GM20431 (cell line): Measurements from ENCODE around the gene RTEL1.

ENCODE experiments used
- in situ Hi-C: fragments of 300-500 bp; cut with MseI, MboI; formaldehyde crosslinking; loops from one replicate; pipeline ENCODE4 v1.15.0; 2020; ENCODE audit warnings: low sequenced_read_pairs; ENCODE audit not compliant: unreplicated experiment

The RTEL1 gene

DNA sequence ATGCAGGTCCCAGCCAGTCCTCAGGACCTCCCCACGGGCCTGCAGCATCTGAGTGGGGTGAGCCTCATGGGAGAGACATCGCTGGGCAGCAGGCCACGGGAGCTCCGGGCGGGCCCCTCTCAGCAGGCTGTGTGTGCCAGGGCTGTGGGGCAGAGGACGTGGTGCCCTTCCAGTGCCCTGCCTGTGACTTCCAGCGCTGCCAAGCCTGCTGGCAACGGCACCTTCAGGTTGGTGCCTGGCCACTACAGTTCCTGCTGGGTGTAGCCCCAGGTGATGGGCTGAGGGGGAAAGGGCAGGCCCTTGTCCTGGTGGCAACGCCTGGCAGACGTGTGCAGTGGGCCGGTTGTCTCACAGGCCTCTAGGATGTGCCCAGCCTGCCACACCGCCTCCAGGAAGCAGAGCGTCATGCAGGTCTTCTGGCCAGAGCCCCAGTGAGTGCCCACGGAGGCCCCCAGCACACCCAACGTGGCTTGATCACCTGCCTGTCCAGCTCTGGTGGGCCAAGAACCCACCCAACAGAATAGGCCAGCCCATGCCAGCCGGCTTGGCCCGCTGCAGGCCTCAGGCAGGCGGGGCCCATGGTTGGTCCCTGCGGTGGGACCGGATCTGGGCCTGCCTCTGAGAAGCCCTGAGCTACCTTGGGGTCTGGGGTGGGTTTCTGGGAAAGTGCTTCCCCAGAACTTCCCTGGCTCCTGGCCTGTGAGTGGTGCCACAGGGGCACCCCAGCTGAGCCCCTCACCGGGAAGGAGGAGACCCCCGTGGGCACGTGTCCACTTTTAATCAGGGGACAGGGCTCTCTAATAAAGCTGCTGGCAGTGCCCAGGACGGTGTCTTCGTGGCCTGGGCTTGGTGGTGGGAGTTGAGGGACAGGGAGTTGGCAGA, 37.6 kb downstream of the RTEL1 start:
- in situ Hi-C loops, result no loop called here

DNA sequence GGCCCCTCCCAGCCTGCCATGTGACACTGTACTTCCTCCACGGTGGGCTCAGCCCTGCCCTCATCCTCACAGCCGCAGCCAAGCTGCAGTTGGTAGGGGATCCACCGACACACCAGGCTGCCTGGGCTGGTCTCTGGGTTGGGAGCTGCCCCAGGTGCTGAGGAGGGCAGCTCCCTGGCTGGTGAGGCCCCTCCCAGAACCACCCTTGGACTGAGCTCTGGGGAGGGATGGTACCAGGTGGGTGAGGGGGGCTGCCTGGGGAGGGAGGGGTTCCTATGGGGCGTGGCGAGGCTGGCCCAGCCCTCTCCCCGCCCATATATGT, 38.2 kb downstream of the RTEL1 start:
- in situ Hi-C loops, result no loop called here

DNA sequence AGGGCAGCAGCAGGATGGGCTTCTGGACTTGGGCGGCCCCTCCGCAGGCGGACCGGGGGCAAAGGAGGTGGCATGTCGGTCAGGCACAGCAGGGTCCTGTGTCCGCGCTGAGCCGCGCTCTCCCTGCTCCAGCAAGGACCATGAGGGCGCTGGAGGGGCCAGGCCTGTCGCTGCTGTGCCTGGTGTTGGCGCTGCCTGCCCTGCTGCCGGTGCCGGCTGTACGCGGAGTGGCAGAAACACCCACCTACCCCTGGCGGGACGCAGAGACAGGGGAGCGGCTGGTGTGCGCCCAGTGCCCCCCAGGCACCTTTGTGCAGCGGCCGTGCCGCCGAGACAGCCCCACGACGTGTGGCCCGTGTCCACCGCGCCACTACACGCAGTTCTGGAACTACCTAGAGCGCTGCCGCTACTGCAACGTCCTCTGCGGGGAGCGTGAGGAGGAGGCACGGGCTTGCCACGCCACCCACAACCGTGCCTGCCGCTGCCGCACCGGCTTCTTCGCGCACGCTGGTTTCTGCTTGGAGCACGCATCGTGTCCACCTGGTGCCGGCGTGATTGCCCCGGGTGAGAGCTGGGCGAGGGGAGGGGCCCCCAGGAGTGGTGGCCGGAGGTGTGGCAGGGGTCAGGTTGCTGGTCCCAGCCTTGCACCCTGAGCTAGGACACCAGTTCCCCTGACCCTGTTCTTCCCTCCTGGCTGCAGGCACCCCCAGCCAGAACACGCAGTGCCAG, 38.7 kb downstream of the RTEL1 start, which contains the start of gene TNFRSF6B:
Gene TNFRSF6B (plus strand): TSS at position 25 of the 729 bp plus-strand sequence. CDS start 116 bp downstream, at position 141.
- in situ Hi-C loops, result no loop called here

GRCh38 chr20:63697357-63697867, 39.3 kb downstream of the RTEL1 start:
- in situ Hi-C loops, result no loop called here

DNA sequence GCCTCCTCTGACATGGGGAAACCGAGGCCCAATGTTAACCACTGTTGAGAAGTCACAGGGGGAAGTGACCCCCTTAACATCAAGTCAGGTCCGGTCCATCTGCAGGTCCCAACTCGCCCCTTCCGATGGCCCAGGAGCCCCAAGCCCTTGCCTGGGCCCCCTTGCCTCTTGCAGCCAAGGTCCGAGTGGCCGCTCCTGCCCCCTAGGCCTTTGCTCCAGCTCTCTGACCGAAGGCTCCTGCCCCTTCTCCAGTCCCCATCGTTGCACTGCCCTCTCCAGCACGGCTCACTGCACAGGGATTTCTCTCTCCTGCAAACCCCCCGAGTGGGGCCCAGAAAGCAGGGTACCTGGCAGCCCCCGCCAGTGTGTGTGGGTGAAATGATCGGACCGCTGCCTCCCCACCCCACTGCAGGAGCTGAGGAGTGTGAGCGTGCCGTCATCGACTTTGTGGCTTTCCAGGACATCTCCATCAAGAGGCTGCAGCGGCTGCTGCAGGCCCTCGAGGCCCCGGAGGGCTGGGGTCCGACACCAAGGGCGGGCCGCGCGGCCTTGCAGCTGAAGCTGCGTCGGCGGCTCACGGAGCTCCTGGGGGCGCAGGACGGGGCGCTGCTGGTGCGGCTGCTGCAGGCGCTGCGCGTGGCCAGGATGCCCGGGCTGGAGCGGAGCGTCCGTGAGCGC, 39.9 kb downstream of the RTEL1 start:
- in situ Hi-C loops, result no loop called here

DNA sequence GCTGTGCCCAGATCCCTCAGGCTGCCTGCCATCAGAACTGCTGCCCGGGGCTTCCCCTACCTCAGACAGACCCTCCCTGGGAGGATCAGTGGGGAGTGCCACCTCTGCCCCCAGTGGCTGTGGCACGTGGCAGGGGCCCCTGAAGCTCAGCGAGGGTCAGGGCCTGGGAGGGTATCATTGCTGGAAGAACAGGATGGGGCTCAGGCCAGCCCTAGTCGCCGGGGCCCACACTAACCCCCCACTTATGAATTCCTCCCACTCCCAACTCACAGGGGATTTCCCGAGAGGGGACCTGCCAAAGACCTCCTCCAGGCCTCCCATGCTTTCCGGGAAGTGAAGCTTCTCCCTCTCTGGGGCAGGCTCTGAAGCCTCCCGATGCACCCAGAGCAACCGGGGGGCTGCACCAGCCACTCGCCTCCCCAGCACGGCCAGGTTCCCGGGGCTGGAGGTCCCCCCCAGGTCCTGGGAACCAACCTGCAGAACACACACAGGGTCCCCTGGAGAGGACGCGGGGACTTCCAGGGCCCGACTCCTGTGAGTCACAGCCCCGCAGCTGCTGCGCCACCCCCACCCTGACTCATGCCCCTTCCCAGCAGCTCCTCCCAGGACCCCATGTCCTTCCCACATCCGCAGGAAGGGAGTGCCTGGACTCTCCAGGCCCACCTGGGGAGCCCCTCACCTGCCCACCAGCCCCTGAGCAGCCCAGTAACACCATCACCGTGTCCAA, 40.8 kb downstream of the RTEL1 start:
- in situ Hi-C loops, result no loop called here

DNA sequence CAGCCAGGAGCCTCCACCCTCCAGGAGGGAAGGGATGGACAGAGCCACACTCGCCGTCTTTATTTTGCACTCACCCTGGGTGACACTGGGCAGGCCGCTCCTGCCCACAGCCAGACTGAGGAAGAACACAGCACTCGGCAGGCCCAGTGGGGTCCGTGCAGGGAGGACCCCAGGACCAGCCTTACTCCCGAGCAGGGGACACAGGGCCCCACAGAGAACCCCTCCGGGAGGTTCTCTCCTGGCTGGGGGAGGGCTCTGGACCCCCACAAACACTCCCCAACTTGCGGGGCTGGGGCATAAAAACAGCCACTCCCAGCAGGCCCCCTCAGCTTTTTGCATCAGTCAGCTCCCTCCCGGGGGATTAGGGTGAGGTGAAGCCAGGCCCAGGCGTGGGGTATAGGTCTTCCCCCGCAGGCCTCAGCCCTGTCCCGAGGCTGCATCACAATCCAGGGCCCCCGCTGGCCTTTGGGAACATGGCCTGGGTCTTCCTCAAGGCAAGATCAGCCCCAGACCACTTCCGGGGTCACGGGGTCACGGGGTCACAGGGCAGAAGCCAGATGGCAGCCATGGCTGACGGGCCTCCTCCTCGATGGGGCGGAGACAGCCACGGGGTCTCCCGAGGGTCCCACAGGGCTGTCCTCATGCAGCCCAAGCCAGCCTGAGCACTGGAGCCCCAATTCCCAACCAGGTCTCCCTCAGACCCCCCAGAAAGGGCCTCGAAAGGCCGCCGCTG, 41.5 kb downstream of the RTEL1 start:
- in situ Hi-C loops, result no loop called here

DNA sequence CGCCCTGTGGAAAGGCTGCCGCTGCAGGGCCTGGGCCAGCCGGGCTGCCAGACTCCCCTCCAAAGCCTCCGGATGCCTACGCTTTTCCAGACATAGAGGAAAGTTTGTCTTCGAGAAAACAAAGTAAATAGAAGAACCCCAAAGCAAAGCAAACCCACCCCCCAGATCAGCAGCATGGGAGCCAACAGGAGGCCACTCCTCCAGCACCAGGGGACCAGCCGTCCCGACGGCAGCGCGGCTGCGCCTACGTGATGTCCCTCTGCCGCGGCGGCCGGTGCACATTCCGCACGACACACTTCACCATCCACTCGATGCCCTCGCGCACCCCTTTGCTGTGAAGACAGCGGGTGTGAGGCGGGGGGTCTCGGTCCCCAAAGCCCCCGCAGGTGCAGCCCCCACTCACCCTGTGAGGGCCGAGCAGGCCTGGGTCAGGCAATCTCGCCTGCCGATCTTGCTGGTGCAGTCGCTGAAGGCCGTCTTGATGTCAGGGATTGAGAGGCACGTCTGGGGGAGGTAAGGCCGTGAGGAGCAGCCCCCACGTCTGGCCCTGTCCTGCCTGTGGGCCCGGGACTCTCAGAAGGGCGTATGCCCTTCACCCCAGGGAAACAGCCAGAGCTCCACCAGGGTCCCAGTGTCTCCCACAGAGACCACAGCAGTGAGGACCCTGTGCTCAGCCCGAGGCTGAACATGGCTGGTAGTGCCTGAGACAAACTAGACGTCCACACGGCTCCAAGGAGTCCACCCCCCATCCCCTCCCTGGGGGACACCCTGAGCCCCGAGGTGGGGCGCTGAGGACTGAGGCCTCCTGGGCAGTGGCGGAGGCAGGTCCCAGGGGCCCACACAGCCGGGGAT, 42.3 kb downstream of the RTEL1 start:
- in situ Hi-C loops, result no loop called here

DNA sequence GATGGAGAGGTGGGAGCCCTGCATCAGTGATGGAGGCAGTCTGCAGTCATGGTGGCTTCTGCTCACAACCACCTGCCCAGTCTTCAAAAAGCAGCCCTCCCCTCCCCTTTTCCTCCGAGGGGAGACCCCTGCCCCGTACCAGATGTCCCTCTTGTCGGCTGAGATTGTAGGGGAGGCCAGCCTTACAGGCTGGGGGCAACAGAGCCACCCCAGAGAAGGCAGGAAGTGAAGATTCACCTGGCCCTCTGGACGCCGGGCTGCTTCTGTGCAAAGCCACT, 42.9 kb downstream of the RTEL1 start:
- in situ Hi-C loops, result no loop called here

- in situ Hi-C loops, result no loop called here
Measured at GRCh38 chr20:63701329-63702035, 43.4 kb downstream of the RTEL1 start.

GRCh38 chr20:63702036-63702665, 44.0 kb downstream of the RTEL1 start:
- in situ Hi-C loops, result no loop called here

DNA sequence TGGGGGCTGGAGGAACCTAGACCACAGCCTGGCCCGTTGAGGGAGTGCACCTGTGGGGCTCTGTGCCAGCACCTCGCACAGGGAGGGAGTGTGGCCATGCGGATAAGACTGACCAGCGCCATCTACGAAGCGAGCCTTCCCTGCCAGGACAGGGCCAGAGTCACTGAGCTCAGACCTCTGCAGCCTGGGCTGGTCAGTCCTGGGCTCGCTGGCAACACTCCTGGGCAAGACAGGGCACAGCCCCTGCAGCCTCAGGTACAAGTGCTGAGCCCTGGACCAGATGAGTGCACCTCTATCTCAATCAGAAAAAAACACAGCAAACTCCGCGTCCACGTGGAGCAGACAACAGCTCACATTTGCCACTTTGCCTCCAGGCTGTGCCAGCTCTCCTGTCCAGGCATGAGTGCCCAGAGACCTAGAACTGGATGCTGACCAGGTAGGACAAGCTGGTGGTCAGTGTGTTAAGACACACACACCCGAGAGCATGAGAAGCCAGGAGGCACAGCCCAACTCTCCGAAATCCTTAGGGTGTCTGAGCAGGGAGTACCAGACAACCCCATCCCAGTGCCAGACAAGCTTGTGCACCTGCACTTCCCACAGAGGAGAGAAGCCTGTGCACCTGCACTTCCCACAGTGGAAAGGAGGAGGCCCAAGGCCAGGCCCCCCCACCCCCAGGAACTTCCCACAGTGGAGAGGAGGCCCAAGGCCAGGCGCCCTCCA, 44.8 kb downstream of the RTEL1 start:
- in situ Hi-C loops, result no loop called here

- in situ Hi-C loops, result no loop called here
Measured at GRCh38 chr20:63703471-63703975, 45.4 kb downstream of the RTEL1 start.

- in situ Hi-C loops, result no loop called here
Measured at GRCh38 chr20:63703976-63704748, 46.0 kb downstream of the RTEL1 start.

DNA sequence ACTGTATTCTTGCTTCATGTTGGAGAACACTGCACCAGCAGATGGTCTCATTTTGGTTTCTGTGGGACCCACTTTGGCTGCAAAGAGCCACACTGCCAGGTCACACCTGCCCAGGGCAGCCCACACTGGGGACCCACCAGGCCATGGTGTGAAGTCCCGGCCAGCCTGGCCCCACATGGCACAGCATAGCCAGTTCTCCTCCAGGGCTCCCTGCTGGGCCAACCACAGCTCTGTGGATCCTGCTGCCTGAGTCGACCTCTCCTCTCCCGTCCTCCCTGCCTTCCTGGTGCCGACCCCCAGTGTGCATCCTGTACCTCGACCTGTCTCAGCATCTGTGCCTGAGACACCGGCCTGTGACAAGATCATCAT, 46.6 kb downstream of the RTEL1 start:
- in situ Hi-C loops, result no loop called here
